NCI-H1694 (cell line): Measurements from ENCODE around the gene KCNJ15.
"Not testable (repeated sequence)": the region's sequence is repeated elsewhere in the genome, so short reads cannot be mapped to it uniquely, and the experiment has no call there.

Experiments
- DNase-seq: peaks from one replicate; lab custom pipeline; 2025; lab: John Stamatoyannopoulos, UW

Gene KCNJ15

DNA sequence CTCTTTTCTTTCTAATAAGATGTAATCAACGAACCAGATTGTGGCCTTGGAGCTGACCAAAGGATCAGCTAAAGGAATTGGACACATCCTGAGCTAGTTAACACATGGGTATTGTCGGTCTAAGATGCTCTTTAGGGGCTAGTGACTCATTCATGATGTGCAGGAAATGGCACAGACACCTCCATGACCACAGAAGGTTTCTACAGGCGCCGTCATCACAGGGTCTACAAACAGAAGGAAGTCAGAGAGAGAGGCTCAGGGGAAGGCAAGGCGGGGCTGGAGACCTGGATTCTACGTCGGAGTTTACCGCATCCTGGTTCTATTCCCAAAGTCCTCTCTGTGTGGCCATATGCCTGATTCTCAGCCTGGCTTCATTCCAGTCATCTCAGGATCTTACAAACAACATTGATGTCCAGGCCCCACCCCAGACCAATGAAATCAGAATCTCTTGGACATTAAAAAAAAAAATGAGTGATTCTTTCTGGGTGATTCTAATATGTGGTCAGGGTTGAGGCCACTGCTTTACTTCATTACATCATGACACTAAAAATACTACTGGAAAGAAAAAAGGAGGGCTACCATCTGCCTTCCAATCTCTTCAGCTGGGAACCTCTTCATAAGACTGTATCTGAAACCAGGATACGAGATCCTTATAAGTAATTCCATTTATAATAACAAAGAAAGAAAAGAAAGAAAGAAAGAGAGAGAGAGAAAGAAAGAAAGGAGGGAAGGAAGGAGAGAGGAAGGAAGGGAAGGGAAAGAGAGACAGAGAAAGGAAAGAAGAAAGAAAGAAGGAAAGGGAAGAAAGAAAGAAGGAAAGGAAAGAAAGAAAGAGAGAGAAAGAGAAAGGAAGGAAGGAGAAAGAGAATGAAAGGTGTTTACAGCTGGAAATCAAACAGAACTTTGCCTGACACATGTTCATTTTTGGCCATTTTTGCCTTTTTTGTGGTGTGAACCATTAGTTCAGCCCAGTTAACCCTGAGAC, 11.6 kb upstream of the KCNJ15 start:
- DNase-seq: no peak

DNA sequence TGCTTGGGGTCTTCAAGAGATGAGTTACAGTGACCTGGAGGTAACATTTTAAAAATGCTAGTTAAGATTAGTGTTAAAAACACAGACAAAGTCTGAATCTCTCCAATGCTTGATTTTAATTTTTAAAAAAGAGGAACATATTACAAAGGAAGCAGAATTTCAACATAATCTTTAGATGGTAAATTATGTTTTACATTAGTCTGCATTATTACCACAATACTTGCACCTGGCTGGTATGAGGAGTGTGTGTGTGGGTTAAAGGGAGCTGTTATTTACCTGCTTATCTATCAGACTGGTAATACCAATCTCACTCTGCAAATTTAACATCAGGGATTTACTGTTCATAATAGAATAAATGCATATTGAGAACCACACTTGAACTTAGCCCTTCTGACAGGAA, 10.3 kb upstream of the KCNJ15 start:
- no peak for DNase-seq

DNA sequence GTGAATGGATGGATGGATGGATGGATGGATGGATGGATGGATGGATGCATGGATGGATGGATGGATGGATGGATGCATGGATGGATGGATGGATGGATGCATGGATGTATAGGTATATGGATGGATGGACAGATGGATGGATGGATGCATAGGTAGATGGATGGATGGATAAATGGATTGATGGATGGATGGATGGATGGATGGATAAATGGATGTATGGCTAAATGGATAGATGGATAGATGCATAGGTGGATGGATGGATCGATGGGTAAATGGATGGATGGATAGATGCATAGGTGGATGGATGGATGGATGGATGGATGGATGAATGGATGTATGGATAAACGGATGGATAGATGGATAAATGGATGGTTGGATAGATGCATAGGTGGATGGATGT, 9.7 kb upstream of the KCNJ15 start:
- DNase-seq: not testable (repeated sequence)

DNA sequence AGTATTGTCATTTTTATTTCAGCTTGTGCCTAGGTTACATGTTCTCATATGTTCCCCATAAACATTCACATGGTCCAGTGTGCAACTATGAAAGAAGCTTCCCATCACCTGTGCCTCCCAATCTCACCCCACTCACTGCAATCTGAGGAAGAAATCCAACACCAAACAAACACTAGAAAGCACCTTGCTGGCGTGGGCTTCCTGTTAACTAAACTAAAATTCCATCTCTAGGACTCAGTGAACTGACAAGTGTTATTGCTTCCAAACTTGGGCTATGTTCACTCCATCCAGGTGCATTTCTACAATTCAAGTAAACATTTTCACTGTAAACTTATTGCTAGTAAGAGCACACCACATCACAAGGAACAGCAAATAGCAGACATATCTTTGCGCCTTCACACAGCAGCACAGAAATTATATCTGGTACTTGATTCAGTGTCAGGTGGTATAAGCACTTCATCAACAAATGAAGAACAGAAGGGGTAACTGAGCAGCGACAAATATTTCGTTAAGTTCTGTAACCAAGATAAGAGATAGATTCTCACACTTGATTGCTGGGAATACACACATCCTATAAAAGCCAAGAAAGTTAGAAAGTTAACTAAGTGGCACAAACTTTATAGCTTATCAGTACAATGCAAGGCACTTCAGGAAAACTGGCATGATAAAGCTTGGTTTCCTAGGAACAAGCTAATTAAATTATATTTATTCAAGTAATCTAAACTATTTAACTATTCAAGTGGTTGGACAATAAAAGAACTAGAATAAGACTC, 8.9 kb upstream of the KCNJ15 start:
- no peak for DNase-seq

DNA sequence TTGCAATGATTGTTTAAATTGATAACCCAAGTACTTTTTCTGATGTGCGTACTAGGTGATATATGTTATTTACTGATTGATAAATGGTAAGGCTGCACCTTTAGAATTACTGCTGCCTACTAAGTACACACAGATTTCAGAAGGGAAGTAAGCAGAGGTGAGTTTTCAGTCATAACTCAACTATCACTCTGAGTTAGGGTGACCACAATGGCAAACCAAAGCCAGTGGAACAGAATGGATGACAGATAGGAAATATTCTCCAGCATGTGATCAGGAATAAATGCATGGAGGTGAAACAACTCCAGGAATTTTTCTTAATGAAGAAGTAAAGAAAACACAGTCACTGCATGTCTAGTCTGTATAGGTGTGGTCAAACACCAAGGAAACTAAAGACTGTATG, 7.5 kb upstream of the KCNJ15 start:
- no peak for DNase-seq

DNA sequence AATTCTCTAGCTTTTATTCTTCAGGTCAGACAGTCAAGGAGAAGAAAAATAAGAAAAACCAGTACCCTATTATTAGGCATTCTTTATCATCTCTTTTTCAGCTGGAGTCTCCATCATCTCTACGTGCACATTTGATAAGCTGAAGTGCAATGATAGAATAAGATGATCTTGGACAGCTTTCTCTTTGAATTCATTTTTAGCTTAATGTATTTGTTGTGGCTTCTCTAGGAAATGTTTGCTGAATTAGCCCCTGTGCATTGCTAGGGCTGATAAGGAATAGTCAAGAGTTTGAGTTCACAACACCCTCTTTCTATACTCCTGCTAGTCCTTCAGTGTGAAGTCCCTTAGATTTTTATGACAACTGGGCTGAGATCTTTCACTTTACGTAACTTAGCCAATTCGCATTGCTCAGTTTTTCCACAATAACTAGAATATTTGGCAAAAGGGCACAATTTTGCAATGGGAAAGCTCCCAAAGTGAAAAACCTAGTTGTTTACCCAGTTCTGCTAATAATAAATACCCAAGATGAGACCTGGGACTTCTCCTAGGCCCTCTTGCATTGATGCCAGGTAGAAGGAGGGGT, 7.0 kb upstream of the KCNJ15 start:
- DNase-seq: no peak

DNA sequence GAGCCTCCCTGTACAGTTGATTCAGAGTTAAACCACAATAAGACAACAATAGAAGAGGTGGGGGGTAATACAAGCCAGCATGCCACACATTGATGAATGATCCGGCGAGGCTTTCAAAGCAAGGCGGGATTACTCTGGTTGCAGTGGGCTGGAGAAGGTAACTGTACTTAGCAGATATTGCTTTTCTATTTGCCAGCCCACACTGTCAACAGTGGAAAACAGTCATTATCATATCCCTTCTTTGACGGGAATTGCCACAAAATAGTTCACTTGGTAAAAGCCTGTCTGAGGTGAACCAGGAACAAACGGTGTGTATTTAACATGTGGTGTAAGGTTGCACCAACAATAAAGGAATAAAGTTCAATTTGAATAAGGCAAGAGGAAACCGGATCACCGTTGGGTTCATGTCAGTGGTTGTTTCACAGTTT, 5.8 kb upstream of the KCNJ15 start:
- no peak for DNase-seq

DNA sequence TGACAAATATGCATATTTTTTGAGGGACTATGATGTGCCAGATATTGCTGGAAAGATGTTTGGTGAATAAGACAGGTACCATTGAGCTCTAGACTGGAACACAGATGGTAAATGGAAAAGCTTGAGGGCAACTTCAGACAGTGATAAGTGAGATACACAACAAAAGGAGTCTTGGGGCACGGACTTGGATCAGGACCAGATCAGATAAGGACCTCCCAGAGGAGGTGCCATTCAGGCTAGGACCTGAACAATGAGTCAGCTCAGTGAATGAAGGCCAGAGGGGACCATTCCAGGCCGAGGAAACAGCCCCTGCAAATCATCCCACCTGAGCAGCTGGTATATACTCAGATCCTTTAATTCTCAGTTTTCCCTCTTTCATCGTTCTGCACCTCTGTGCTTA, 1.8 kb upstream of the KCNJ15 start:
- DNase-seq: no peak

DNA sequence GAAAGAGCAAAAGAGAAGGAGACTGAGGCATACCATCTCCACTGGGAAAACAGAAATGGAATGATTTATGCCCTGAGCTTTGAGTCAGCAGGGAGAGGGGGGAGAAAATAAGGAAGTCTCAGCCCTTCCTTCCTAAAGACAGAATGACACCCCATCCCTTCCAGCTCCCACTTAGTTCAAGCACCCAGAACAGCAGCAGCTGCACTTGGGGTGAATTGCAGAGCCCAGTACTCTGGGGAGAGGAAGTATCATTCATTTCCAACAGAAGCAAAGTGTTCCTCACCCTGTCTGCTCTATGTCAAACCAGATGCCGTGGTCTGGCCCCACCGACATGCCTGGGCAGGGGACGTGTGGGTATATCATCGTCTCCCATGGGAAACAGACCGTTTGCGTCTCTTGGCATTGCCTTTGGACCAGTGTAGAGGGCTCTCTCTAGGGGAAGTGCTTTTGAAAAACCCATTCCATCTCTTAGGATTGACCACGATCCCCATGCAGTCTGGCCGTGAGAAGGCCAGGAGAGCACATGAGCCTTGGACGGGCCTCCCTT, 1.1 kb upstream of the KCNJ15 start:
- no peak for DNase-seq

DNA sequence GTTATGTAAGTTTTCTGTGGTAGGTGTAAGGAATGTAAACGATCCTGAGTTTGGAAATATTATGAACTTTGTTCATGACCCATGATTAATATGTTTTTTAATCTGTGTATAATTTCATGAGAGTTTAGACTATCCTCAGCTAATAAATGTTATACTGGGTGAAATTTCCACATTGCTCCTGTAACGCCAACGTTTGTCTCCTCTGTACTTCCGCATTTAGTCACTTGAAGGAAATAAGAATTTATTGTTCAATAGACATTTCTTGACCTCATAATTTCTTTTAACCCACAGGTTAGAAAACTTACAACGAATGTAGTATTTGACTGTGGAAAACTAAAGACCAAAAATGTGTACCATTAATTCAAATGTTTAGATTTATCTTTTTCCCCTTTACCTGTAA, 876 bp downstream of the KCNJ15 start:
- DNase-seq: no peak

DNA sequence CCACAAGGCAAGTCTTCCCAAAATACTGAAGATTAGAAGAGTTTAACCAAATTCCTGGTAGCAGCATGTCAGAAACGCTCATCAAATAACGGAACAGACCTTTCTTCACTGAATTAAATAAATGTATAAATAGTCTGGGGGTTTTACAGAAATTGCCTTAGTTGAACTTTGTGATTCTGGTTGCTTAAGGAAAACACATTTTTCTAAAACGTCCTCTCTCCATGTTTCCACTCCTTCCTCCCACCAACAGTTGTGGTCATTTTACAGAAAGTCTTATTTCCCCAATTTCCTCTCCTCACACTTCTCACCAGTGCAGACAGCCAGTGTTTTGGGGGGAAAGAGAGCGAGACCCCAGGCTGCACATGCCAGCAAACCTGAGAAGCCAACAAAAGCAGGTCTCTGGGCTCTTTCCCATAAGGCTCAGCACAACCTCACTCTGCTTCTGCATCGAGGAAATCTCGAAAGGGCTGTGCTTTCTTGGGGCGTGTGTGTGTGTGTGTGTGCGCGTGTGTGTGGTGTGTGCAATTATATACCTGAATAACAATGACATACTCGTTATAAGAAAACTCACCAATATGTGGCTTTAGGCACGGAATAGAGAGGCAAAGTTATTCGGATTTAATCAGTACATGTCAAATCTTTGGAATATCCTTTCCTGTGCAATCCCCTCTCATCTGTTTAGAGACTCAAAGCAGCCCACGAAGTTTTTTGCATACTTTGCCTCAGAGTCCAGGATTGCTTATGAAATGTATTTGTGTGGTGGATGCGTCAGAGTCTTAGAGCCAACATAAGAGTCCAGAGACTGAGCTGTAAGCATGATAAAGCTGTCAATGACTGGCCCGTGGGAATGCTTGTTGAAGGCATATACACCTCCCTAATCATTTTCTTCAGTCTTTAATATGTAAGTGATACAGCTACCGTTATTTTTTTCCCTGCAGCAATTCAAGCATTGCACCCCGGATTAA, 2.0 kb downstream of the KCNJ15 start:
- no peak for DNase-seq

DNA sequence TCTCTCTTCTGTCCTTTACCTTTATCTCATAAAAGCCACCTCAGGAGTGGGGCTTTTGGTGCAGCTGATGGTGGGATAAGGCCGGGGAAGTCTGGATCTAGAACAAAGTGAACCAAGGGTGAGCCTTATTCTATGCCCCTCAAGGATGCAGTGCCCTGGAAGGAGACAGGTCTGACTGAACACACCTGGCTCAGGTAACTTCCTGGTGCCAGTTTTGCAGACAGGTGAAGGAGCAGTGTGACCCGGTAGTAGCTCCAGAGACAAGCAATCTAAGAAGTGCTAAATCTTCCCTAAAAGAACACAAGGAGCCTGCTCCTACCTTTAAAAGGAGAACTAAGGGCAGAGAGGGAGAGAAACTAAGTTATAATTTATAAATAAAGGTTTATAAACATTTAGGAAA, 2.9 kb downstream of the KCNJ15 start:
- DNase-seq: no peak

DNA sequence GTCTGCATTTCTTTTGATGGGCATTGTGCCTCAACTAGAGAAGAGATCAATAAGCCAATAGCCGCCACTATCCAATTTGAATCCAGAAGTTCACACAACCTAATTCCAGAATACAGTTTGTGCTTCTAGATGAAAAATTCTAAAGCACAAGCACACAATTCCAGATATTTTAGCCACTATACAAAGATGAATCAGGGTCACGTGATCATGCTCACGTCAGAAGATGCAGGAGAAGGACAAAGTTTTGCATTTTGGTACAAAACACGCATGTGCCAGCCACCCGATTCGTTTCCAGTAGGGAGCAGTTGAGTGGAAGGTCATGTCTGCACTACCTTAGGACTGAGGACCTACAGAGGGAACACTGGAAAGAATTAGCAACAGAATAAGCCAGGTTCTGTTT, 3.6 kb downstream of the KCNJ15 start:
- DNase-seq: no peak

DNA sequence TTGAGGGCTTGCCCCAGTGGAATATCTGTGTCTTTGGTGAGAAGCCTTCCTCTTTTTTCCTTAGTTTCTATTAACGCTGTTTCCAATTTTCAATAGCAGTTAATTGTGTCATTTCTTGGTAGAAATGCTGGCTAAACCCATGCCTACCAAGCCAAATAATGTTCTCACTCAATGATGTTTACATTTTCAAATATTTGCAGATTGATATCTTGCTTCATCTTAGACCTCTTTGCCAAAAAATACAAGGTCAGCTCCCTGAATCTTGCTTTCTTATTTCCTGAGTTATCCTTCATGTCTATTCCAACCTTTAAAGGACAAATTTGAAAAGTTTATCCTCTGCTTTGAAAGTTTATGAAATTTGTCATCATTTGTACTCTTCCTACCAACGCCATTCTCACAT, 5.1 kb downstream of the KCNJ15 start:
- DNase-seq: no peak

DNA sequence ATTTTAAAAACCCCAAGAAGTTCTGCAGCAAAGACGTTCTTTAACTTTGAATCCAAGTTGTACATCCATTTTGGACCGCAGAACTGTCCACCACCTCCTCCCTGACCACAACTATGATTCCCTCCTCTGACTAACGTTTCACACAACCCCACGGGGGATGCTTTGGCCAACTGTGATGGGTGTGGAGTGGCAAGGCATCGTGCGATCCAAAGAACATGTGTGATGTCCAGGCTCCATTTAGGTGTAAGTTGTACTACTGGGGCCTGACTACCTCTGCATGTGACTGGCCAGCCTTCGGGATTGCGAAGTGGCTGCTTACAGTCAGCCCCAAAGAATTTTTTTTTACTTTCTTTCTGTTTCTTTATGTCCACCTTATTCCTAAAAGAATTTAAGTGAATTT, 6.7 kb downstream of the KCNJ15 start:
- DNase-seq: no peak

DNA sequence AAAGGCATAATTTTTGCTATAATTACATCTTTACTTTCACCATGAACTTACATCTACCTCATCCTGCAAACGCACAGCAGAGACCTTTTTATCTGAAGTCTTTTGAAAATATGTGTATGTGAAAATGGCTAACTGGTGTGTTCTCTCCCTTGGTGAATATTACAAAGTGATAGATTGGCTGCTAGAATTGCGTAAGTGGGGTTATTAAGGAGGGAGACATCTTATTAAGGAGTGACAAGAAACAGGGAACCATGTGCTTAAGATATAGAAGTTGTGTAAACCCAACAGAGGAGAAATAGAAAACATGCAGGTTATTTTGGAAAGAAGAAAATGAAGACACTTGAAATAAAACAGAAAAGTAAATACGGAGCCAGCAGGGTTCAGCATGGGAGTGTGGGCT, 7.8 kb downstream of the KCNJ15 start:
- no peak for DNase-seq

DNA sequence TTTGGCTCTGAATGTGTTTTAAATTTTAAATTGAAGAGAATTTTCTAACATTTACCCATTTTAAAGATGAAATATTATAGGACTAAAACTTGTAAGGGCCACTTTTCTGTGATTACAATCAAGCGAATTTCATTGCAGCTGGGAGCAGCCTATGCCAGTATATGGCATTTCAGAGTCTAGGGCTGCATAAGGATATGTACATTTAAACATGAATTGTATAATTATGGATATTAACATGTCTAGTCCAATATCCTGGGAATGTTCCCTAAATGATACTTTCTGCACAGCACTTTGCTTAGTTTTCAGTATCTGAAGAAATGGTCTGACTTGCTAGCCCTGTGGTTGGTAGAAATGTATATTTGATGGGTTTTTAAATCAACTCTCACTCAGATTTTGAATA, 8.4 kb downstream of the KCNJ15 start:
- no peak for DNase-seq

DNA sequence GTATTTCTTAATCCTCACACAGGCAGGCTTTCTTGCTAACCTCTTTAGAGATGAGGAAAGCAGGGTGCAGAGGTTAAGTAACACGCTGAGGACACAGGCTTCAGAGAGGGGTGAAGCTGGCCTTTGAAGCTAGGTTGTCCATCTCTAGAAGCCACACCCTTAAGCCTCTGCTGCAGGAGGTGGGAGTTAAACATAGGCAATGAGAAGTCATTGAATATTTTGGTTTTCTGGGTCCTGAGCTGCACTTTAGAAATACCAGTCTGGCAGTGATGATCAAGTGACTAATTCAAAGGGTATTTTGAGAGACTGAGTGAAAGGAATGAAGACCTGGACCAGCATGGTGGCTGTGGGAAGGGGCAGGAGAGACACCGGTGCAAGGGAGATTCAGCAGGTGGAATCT, 9.9 kb downstream of the KCNJ15 start:
- DNase-seq: no peak

DNA sequence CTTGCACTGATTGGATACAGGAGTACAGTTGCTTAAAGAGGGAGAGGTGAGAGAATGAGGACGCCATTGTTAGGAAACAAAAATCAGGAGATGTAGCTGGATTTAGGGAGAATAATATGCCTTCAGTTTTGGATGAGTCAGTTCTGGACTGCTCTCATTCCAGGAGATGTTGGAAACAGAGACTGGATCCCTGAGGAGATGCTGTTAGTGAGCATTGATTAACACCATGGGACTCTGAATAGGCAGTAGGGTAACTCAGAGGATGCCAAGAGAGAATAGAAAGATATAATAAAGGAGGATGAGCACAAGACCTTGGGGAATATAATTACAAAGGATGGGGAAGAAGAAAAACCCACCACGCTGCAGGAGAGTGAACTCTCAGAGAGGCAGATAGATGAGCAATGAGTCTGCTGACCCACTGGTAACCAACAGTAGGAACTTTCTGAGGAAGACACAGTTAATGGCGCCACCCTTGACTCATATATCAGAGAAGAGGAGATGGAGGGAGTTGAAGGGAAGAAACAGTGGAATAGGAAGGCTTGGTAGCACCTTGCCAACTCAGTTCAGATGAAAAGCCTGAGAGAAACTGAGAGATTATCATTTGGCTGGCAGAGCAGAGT, 10.5 kb downstream of the KCNJ15 start:
- DNase-seq: no peak

DNA sequence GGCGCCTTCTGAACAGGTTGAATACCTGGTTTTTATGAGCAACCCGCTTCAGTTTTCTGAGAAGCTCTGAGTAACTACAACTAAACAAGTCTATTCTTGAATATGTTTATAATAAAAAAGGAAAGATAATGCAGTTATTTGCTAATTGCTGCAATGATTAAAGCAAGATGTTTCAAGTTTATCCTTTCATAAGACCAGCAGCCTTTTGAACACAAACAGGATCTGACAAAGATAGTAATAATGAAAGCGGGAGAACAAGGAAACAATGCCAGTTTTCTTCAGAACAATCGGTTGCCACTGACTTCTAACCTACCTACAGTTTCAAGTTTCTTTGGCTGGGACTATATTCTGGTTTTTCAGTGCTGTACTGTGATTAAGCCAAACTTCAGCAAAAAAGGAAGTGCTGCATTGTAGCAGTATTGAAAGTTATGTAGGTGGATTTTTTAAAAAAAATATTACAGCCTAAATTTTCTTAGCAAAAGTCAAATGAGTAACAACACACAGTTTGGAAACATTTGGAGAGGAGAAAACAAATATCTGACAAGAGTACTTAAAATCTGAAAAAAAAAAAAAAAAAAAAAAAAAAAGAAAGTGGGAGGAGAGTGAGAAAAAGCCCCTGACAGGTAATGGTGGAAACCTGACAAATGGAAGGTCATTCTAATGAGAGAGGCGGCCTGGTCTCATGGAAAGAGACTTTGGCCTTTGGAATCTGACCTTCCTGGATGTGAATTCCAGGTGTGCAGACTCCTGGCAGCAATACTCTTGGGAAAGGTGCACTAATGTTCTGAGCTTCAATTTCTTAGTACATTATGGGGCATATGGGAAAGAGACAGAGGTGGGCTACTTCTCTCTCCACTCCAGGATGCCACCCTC, 11.4 kb downstream of the KCNJ15 start:
- DNase-seq: no peak
